SIG-M5 treated with dmso at 0.1 percent for 504 hours (cell line): ENCODE results near the gene C15orf61.
A peak's percentile ranks its signal among the peaks of the same experiment; 100 is the strongest.

ENCODE experiments used
- DNase-seq: peaks from one replicate; lab custom pipeline; 2025; ENCODE audit not compliant: unreplicated experiment; lab: John Stamatoyannopoulos, UW

The C15orf61 gene

DNA sequence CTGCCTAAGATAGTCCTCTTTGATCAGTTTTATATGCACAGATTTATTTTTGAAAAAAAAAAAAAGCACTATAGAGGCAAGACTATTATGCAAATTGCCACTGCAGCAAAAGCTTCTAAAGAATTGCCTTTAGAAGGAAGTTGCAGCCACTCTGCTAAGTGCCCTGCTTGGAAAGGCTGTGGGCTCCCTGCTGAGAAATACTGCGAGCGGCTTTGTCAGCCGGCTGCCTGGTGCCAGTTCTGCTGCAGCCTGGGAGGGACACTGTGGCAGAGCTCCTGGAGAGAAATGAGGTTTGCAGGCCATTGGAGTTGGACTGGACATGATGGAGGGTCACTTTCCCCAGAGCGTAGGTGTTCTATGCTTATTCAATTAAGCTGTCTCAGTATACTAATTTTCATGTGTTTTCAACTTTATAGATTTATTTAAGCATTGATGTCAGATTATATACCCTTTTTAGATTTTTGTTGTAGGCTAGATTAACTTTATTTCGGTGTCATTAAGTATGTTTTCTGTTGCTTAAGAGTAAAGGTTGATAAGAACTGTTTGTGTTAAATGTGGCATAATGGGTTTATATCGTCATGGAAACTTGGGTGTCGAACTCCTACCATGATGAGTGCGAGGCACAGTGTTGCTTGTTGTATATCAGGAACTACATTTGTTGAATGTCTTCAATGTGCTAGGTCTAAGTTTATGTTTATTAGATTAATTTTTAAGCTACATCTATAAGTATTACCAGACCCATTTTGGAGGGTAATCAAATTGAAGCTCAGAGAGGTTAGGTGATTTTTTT is 28.1 kb downstream of the C15orf61 start:
- peak; percentile 57 for DNase-seq

DNA sequence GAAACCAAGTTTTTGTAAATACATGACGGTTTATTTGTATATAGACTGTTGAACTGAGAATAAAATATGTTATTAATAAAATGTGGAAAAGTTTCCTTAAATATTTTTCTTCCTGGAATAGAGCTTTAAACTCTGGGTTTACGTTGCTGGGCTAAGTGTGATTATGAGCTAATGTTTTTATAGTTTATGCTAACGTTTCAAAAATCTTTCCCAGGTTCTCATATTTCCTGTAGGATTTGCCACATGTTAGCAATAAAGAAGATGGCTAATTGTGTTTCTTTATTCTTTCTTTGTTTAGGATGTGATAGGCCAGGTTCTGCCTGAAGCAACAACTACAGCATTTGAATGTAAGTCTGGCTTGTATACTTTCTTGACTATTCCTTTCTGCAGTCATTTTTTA is 28.8 kb downstream of the C15orf61 start:
- DNase-seq, result no peak

DNA sequence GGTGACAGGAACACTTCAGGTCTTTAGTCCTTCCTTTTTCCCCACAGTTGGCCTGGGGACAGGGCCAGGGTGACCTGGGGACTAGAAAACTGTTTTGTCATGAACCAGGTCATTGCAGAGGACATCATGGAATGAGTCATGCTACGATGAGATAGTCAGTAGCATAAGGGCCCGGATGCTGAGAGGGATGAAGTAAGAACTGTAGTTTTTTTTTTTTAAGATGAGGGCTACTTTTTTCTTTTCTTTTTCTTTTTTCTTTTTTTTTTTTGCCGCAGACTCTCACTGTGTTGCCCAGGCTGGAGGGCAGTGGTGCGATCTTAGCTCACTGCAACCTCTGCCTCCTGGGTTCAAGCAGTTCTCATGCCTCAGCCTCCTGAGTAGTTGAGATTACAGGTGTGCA is 29.6 kb downstream of the C15orf61 start:
- no peak for DNase-seq

DNA sequence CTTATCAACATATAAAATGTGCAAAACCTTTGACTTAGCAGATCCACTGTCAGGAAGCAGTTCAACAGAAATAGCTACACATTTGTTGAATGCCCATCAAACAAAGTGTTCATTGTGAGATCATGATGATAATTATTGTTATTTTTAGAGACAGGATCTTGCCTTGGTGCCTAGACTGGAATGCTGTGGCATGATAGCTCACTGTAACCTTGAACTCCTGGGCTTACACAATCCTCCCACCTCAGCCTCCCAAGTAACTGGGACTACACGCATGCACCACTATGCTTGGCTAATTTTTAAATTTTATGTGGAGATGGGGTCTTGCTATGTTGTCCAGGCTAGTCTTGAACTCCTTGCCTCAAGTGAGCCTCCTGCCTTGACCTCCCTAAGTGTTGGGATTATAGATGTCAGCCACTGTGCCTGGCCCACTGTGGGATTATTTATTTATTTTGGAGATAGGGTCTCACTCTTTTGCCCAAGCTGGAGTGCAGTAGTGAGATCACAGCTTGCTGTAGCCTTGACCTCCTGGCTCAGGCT is 30.3 kb downstream of the C15orf61 start:
- no peak for DNase-seq

DNA sequence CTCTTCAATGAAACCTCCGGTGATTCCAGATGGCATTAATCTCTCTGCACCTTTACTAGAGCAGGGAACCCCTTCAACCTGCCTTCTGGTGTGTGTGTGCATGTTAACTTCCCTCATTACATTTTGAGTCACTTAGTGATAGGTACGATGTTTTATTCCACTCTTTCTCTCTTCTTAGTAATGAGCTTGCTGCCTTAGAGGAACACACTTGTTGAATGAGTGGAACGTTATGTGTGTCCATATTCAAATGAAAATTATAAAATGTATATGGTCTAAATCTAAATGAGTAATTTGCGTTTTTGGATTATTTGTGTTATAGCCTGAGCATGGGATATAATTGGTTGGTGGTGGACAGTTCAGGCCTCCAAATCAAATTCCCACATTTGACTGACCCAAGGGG is 33.6 kb downstream of the C15orf61 start:
- DNase-seq, result no peak

DNA sequence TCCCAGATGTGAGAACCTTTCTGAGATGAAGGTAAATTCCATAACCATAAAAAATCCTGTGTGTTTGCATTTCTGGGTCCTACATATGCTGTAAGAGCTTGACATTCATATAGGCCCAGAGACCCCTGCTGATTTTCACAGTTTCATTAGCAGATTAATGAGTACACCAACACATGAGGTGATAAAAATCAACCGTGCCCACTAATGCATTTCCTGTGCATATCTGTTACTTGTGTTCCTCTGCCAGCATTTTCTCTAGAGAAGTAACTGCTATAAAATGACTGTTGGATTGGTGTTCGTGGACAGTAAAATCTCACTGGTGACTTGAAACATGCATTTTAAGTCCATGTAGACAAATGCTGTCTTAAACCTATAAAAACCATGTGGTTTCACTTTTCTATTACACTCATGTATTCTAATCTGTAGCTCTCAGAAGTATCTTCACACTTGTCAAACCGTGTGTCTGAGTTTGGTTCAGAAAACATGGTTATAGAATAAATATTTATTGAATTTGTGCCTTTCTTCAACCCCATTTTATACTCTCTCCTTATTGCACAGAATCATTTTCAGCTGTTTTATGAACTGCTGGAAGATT is 36.1 kb downstream of the C15orf61 start:
- DNase-seq, result no peak

DNA sequence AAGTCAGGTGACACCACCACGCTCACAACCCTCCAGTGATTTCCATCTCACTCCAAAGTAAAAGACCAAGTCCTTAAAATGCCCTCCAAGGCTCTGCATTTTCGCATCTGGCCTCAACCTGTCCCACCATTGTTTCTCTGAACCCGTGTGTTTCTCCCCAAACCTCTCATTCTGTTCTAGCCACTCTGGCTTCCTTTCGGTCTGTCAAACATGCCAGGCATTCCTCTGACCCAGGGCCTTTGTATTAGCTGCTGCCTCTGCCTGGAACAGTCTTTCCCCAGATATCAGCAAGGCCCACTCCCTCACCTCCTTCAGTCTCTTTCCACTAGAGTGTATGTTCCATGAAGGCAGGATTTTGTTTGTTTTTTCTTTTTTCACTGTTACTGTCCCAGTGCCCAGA is 37.6 kb downstream of the C15orf61 start:
- no peak for DNase-seq

DNA sequence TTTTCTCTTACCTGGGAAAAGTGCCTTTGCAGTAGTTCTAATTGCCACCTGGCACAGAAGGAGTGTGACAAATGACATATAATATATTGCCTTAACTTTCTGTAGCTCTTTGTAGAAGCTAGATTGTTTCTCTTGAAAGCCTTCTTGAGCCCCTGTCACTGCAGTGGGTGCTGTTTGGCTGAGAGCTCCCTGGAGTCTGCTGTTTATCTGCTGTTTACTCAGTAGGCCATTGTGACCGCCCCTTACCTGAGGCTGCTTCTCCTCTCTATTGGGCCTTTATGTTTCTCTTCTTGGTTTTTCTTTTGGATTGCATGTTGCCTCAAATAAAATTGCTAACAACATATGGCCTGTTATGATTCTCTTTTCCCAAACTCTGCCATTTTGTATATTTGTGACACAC is 38.2 kb downstream of the C15orf61 start:
- no peak for DNase-seq

DNA sequence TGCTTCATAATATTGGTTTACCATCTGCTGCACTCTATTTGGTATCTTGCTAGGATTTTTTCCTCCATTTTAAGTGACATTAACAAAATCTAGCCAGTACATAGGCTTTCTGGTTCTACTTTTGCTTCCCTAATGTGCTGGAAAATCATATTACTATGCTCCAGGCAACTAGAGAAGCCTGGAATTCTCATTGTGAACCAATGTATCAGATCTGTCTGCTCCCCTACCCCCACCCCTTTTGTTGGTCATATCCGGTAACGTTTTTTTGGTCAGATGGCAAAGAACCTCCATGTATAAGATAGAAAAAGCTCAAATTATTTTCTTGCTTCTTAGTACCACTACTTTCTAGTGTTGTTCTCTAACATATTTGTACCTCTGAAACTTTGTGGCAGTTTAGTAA is 38.6 kb downstream of the C15orf61 start:
- no peak for DNase-seq

DNA sequence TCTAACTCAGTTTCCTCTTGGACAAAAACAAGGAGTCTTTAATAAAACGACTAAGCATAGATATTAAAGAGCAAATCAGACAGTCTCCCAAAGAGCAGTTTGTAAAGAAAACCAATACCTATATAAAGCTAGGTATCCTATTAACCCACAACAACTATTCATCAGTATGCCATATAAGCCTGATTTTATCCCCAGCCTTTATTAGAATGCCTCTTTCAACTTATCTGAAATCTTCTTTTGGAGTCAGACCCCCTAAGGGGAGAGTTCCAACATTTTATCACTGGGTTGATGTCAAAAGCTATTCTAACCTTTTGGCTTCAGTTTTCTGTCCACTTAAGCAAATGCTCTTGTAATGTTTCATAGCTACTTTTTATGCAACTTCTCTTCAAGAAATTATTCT is 39.4 kb downstream of the C15orf61 start:
- no peak for DNase-seq

DNA sequence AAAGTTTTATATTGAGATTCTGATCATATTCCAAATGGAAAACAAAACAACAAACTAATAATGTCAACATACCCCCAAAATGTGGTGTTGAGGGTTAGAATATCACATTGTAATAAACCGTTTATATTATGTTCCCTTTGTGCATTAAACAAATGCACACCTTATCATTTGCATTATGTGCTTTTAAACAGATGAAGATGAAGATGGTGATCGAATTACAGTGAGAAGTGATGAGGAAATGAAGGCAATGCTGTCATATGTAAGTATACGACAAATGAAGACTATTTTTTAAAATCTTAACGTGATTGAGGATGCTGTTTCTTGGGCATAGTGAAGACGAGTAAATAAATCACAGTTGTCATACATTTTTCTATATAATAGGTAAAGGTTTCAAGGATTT is 42.2 kb downstream of the C15orf61 start:
- no peak for DNase-seq

DNA sequence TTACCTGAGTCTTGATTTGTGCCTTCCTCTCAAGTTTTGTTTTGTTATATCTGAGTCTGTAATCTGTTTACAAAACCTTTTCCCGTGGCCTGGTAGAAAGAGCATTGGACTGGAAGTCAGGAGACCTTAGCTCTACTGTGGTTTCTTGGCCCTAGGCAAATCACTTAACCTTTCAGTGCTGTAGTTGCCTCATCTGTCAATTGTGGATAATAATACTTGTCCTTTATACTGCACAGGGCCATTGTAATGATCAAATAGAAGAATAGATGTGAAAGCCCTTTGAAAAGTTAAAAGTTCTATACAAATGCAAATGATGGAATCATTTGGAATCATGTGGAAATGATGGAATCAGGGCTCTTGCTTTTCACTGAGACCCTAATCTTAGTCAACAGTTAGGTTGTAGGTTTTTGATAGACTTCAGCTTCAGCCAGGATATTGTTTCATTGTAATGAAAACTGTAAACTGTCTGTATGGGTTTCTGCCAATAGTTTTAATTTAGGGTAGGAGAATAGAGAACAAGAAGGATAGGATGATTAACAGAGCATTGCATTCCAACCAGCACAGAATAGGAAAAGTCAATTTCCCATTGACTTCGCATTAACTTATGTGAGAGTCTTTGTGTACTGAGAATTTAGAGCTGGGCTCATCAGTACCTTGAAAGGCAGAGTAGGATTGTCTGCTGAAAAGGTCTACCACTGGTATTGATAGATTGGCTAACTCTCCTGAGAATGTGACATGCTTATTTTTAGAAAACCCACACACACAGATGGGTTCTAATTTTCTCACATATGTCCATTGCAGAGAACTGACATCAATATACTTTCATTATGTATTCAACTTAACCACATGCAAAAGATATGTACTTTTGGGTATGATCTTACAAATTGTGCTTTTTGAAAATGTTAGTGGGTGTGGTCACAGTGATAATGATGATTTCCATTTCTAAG is 43.4 kb downstream of the C15orf61 start:
- DNase-seq, result no peak

DNA sequence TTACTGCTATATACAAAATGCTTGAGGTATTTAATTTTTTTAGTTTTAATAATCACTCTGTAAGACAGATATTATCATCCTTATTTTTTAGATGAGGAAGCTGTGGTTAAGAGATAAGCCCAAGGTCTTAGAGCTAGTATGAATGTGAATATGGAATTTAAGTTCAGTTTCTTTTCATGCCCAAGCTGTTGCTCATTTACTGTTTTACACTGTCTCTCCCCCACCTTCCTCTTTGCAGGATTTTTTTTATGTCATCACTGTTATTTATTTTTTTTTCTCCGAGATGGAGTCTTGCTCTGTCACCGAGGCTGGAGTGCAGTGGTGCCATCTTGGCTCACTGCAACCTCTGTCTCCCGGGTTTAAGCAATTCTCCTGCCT is 44.0 kb downstream of the C15orf61 start:
- peak; percentile 4 for DNase-seq

DNA sequence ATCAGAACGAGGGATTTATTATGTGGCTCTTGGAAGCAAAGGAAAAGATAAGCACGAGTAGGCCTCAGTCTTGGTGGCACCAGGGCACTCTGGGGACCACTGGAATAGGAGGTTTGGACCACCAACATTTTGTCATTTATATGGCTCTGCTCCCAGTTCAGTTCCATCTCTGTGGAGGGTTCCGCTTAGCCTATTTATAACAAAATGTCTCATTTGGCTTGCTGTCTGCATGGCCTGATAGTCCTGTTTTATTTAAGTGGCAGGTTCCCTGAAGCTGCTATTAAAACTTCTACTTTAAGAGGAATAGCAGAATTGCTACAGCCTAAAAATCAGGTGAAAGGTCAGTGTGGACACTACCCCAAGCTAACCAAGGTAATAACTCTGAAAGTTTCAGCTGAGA is 48.7 kb downstream of the C15orf61 start:
- DNase-seq, result no peak

DNA sequence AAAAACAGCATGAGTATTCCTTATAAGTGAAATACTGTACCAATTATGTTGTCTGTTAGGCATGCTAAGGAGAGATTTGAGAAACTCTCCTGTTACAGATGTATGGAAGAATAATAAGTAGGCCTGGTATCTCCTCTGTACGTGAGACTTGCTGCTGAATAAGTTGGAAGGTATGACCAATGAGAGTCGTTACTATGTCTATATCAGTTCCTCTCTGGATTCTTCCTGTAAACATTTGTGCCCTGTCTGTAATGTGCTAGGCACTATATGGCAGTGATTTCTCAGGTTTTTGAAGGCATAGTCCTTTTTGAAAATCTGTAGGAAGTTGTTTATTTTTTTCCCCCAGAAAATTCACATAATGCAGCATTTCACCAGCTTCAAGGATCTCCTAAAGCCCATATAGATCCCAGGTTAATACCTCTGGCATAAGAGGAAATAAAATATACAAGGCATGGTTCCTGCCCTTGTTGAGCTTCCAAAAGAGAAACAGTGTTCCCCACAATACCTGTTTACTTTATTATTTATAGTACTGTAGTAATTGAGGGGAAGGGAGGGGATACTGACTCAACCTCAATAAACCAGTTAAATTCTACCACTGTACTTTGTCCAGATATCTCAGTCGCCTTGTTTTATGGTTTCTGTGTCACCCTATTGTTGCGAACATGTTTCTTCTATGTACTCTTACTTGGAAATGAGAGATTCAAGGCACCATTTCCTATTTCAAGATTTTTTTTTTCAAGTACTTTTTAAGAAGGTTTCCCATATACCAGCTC is 50.1 kb downstream of the C15orf61 start:
- DNase-seq, result no peak

DNA sequence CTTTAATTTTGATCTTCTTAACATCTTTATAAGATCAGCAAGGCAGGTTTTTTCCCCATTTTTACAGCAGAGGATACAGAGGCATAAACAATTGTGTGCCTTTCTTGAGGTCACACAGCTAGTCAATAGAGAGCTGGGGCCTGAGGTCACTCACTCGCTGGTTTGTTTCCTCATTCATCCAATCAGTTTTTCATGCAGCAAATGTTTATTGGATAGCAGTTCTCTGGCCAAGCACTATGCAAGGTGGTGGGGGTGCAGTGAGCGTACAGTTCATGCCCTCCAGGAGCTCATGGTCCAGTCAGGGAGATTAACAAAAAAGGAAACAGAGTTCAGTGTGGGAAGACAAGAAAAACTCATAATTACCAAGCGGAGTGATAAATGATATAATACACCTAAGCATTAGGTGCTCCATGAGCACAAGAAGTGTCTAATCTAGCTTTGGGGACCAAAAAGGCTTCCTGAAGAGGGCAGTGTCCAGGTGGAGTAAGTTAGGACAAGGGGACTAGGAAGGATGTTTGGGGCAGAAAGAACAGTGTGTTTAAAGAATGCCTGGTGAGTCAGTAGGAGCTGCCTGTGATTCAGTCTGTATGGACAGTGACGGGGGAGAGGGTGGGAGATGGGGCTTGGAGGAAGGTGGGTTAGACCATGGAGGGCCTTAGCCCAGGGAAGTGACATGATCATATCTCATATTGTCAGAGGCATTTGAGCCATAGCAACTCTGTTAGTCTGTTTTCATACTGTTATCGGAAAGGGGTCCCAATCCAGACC is 50.9 kb downstream of the C15orf61 start:
- DNase-seq, result no peak

DNA sequence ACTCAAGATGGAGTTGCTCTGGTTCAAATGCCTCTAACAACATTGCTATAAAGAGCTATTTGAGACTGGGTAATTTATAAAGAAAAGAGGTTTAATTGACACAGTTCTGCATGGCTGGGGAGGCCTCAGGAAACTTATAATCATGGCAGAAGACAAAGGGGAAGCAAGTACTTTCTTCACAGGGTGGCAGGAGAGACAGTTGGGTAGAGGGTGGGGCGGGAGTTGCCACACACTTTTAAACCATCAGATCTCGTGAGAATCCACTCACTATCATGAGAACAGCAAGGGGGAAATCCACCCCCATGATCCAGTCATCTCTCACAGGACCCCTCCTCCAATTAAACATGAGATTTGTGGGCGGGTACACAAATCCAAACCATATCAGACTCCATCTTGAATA is 52.3 kb downstream of the C15orf61 start:
- DNase-seq, result peak; percentile 45

DNA sequence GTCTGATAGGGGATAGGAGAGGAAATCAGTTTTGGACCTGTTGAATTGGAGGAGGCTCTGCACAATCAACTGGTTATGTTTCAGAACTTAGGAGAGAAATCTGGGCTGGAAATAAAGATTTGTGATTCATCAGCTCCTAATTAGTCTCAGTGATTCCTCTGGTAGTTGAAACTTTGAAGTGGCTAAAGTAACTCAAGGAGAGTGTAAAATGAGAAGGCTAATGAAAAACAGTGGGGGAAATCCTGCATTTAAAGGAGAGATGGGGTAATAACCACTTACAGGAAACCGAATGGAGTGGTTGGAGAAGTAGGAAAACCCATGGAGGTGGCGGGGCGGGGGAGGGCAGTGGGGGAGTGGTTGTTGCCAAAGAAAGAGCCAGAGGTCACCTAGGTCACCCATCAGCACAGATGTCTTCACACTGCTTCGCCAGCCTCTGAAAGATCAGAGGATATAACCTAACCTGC is 54.1 kb downstream of the C15orf61 start:
- no peak for DNase-seq

DNA sequence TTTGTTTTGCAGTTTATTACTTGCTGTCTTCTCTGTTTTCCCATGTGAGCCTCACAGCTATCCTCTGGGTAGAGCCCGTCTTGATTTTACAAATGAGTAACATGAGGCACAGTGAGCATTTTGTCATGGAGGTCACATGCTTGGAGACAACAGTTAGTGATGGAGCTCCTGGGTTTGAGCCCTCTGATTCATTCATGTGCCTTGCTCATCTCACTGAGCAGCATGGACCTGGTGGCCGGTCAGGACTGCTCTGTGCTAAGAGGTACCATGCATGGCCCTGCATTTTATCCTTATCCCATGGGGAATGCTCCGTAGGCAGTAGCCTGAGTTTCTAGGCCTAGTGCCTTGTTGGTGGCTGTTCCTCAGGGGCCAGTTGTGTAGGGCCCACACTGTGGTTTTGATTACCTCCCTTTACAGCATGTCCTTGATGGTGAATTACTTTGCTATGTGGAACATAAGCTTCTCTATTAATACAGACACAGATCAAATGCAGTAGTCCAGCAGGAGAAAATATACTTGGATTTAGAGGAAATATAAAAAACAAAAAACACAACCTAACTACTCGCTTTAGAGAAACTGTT is 57.2 kb downstream of the C15orf61 start:
- no peak for DNase-seq

DNA sequence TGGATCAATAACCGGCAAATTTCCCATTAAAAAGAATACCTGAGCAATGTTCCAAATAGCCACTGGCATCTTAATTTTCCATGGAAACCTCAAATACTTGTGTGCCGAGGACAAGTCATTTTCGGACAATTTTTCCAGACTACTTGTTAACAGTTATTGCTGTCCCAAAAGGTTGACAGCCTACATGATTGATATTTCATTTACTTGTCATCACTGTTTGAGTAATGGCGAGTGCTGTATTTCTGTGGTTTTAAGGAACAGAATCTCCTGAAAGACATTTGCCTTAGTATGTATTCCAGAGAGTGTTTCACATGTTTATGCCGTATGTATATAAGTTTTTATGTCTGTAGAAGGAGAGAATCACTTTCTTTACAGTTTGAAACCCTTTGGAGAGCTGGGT is 58.2 kb downstream of the C15orf61 start:
- DNase-seq, result no peak
